GM19438 (cell line): ENCODE data around the gene MSH3.
"Not testable (repeated sequence)": the region's sequence is repeated elsewhere in the genome, so short reads cannot be mapped to it uniquely, and the experiment has no call there.

Experiments used
- ATAC-seq: cut with Tn5 transposase; IDR thresholded peaks from one replicate; pipeline ENCODE4 v1.9.1; 2021; ENCODE audit warnings: low read depth; ENCODE audit not compliant: unreplicated experiment

Gene MSH3

GRCh38 chr5:80784451-80784850, 130.0 kb downstream of the MSH3 start:
- ATAC-seq: no peak

DNA sequence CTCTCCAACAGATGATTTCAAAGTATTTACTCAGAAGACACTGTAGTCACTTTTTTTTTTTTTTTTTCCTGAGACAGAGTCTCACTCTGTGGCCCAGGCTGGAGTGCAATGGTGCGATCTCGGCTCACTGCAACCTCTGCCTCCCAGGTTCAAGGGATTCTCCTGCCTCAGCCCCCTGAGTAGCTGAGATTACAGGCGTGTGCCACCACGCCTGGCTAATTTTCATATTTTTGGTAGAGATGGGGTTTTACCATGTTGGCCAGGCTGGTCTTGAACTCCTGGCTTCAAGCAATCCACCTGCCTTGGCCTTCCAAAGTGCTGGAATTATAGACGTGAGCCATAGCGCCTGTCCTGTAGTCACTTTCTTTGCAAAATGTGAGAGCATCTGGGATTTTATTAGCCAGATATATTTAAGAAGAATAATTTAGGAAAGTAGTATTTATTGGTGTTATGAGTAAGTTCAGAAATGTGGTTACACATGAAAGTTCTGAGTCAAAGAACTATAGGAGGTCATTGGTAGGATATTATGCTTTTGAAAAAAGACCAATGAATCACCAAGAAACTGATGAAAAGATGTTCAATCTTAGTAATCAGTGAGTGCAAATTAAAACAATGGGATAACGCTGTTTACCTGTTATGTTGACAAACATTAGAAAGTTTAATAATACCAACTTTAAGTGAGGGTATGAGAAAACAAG, 135.0 kb downstream of the MSH3 start:
- not testable (repeated sequence) for ATAC-seq

DNA sequence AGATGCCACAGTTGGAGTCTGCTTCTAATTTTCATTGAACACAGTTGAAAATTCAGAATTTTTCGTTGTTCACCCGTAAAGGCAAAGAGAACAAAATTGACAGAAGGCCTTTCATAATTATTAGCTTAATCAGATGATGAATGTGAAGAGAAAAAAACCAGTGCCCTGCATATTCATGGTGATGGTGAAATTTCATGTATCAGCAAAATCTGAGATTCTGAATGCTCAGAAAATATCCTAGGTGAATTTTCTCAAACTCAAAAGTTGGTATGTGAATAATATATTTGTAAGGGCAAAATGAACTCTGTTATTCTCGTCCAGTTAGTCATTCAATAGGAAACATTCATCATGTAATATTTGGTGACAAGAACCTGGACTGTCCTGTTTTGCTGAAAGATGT, 136.2 kb downstream of the MSH3 start:
- no peak for ATAC-seq

DNA sequence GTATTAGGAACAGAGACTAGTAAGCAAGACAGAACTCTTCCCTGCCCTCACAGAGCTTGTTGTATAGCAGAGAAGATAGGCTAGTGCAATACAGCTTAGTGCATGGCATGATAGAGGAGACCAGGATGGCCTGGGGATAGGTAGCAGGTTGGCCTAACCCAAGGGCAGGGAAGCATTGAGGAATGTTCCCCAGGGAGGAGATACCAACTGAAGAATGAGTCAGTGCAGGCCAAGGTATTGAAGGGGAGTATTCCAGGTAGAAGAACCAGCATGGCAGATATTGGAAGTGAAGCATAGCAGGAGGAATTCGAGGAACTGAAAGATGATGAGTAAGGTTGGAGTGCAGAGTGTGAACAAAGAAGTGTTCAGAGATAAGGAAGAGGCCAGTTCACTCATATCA, 138.9 kb downstream of the MSH3 start:
- ATAC-seq: no peak

- ATAC-seq: no peak
Measured at GRCh38 chr5:80796846-80797245, 142.4 kb downstream of the MSH3 start.

- ATAC-seq: no peak
Measured at GRCh38 chr5:80797428-80798024, 143.1 kb downstream of the MSH3 start.

- ATAC-seq: no peak
Measured at GRCh38 chr5:80798166-80798565, 143.7 kb downstream of the MSH3 start.

GRCh38 chr5:80798633-80799032, 144.2 kb downstream of the MSH3 start:
- ATAC-seq: no peak

DNA sequence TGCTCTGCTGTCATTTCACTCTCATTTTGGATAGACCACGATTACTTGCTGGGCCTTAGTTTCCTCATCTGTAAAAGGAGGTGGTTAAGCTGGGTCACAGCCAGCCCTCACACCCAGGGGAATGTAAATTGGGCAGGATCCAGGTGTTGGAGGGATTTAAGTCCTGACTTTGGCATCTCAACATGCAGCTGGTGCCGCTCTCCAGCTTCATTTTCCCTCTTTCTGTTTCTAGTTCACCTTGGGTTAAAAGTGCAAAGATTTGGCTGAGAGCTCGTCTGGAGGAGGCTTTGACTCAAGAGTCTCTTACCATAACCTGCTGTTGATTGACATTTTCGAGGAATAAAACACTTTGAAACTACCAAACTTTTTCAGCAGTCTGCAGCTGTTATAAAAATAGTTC, 144.6 kb downstream of the MSH3 start:
- no peak for ATAC-seq

GRCh38 chr5:80799573-80799972, 145.1 kb downstream of the MSH3 start:
- no peak for ATAC-seq

DNA sequence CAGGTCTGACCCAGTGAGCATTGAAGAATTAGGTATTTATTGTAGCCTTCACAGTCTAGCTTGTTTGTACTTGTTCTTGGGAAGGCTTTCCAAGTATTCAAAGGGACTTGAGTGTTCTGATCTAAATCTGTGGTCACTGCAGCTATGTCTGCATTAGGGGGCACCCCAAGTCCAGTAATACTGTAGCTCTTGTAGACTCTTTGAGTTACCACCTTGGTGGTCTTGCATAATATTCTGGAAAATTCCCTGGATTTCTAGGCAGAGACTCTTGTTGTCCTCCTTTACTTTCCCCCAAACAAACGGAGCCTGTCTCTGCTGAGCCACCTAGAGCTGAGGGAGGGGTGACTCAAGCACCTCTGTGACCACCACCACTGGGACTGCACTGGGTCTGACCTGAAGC, 149.9 kb downstream of the MSH3 start:
- ATAC-seq: no peak

- ATAC-seq: no peak
Measured at GRCh38 chr5:80805038-80805437, 150.6 kb downstream of the MSH3 start.

- no peak for ATAC-seq
Measured at GRCh38 chr5:80806929-80807328, 152.5 kb downstream of the MSH3 start.

GRCh38 chr5:80809451-80809850, 155.0 kb downstream of the MSH3 start:
- ATAC-seq: no peak

DNA sequence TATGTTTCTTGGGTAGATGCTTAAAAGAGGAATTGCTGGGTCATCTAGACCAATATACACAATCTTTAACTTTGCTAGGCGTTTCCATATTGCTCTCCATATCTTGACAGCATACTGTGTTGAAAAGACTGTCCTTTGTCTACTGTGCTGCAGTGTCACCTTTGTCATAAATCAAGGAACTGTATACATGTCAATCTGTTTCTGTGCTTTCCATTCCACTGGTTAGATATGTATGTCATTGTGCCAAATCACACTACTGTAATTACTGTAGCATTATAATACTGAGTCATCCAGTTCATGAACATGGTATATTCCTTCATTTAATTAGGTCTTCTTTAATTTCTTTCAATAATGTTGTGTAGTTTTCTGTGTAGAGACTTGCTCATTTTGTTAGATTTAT, 156.0 kb downstream of the MSH3 start:
- no peak for ATAC-seq

DNA sequence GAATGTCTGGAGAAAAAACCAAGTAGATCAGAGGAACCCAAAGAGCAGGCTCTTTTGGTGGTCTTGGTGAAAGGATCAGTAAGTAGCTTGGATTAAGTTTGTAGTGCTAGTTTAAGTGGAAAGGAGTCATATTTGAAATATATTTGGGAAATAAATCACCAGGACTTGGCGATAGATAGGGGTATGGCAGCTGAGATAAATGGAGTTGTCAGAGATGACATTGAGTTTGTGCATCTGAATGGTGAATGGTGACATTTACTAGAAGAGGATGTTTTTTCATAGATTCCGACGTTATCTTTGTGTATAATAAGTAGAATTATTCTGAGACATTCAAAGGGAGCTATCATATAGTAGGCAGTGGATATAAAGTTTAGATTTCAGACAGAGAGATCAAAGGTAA, 162.1 kb downstream of the MSH3 start:
- ATAC-seq: no peak

- no peak for ATAC-seq
Measured at GRCh38 chr5:80820685-80821084, 166.2 kb downstream of the MSH3 start.

GRCh38 chr5:80822640-80823039, 168.2 kb downstream of the MSH3 start:
- ATAC-seq: no peak

- not testable (repeated sequence) for ATAC-seq
Measured at GRCh38 chr5:80824159-80824558, 169.7 kb downstream of the MSH3 start.

- ATAC-seq: no peak
Measured at GRCh38 chr5:80825786-80826460, 171.5 kb downstream of the MSH3 start.

DNA sequence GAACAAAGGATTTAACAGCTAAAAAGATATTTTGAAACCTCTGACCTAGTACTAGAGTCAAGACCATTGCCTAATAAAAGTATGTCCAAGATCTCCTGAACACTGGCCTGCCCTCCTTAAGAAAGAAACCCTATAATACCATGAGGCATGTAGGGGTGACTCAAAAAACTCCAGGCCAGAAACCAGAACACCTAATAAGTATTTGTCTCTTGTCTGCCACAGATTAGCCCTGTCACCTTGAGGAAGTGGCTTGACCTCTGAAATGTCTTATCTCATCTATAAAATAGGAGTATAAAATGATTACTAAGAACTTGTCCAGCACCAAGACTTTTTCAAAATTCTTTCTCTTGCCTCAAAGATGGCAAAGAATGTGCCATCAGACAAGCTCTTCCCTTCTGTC, 180.3 kb downstream of the MSH3 start:
- no peak for ATAC-seq

DNA sequence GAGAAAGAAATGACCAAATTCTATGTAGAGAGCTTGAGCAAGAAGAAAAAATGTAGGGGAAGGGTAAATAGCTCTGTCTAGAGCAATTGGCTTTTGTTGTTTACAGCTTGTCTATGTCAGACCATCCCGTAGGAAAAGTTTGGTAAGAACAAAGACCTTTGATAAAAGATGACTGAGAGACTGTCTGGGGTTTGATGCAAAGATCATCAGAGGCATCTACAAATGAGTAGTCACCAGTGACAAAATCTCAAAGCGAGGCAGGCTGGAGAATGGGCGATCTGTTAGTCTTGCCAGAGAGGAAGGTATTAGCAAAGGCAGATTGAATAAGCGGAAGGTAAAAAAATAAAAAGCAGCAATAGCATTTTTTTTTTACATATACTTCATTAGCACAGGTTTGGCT, 180.7 kb downstream of the MSH3 start:
- no peak for ATAC-seq
